NCI-H69 (cell line): ENCODE data around the gene OR5AU1.
A peak's percentile ranks its signal among the peaks of the same experiment; 100 is the strongest.

ENCODE experiments used
- DNase-seq: peaks from one replicate; lab custom pipeline; 2025; lab: John Stamatoyannopoulos, UW

Gene OR5AU1

DNA sequence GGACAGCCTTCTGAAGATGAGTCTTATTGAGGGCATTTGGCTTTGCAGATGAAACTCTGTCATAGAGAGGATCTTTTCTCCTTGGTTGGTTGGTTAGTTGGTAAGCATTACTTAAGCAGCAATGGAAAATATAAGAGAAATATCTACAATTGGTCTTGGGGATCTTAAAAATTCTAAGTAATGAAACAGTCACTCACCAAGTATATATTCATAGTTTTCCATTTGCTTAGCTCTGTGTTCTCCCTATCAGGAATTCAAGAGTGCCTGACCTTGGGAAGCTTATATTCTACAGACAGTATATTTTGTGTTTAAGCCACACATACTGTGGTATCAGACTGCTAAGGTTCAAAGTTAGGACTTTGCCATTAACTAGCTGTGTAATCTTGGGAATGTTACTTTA lies at the start of gene OR5AU1:
TSS of gene OR5AU1 (minus strand) at position 101 of the 400 bp plus-strand sequence. CDS start 191 bp downstream, outside the sequence.
- DNase-seq = no peak

DNA sequence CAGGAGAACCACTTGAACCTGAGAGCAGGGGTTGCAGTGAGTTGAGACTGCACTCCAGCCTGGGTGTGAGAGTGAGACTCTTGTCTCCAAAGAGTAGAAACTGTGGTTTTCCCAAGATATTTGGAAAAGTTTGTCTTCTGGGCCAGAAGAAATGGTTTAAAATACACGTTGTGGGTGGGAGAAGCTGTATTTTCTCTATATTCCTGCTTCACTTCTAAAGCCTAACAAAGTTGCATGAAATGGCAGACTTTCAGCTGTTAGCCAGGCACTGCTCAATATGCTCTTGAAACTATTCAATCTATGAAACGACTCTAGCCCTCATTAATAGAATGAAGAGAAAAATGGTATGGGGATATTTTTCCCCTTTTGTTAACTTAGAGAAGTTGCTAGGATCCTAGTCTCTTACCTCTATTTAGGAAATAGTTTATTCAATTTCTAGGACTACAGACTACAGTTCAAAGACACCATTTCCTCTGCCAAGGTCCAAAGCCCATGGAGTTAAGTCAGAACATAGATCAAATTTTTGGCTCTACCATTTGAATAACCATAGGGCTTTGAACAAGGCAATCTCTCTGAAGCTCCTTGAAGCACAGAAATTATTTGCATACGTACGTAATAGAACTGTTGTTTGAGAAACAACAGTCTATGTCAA lies 49.3 kb upstream of the OR5AU1 start:
- DNase-seq = no peak

DNA sequence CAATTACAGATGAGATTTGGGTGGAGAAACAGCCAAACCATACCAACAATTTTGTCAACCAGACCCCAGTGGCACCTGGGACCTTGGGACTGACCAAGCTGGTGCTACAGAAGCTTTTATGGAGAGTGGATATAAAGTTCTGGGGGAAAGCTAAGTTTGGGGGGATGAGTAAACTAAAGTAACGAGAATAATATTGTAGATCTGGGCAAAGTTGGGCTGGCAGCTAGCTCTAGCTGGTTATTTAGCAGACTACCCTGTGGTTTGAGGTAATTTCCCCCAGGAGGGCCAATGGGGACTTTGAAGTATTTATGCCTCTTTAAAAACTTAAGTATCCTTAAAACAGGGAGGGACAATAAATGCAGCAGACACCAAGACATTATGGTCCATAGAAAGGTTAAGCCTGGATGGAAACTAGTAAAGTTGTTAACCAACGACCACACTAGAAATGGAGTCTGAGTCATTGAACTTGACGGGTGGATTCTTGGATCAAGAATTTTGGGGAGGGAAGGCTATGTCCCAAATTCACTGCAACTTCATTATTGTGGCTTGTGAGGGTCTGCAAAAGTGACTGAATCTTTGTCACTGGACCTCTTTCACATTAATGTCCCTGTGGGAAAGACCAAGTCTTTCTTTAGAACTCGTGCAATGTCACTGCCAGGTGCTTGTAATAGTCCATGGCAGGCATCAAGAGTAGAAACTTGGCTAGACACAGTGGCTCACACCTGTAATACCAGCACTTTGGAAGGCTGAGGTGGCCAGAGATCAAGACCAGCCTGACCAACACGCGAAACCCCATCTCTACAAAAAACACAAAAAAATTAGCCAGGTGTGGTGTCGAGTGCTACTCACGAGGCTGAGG lies 48.5 kb upstream of the OR5AU1 start:
- no peak for DNase-seq

DNA sequence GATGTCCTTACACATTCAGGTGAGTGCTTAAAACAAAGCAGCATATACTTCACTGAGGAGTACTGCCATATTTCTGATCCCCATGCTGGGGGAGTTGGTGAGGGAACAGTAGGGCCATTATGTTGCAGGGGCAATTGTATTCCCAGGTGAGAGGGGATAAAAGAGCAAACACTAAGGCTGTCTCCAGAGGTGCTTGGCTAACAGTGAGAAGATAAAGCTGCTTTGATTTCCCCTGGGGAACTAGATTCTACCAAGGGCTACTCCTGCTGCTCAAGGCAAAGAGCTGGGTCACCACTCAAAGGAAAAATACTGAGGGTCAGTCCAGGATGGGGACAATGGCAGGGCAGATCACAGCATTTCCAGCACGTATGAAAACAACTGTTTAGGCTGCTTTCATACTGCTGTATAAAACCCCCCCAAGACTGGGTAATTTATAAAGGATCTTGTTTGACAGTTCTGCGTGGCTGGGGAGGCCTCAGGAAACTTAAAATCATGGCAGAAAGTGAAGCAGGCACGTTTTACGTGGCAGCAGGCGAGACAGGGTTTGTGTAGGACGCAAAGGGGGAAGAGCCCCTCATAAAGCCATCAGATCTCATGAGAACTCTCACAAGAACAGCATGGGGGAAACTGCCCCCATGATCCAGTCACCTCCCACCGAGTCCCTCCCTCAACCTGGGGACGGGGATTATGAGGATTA lies 47.8 kb upstream of the OR5AU1 start:
- peak; percentile 52 for DNase-seq

DNA sequence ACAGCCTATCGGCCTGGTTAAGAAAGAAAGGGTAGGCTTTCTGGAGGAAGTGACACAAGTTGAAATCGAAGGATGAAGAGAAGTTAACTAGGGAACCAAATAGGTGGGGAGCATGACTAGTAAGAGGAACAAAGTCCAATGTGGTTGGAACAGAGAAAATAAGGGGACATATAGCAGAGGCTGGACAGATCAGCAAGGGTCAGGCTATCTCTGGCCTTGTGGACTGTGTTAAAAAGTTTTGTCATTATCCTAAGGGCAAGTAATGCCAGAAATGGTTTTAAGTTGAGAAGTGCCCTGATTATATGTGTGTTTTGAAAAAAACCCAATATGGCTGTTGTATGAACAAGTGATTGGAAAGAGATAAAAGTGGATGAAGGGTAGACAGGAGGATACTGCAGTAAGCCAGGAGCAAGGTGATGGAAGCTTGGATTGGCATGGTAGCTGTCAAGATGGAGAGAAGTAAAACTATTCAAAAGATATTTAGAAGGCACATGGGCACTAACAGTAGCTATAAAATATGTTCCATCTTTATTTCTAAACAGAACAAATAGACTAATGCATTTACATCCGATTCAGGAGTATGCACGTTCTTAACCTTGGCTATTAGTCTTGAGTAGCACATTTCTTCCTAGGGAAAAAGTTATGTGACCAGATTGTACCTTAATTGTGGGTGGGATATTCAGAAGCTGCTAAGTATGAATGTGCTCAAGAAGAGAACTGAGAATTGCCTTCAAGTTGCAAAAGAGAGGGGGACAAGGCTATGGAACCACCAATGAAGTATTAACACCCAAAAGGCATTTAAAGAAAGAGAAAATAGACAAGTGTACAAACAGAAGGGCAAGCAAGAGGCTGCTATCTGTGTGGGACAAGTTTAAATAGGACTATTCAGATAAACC lies 46.8 kb upstream of the OR5AU1 start:
- no peak for DNase-seq

DNA sequence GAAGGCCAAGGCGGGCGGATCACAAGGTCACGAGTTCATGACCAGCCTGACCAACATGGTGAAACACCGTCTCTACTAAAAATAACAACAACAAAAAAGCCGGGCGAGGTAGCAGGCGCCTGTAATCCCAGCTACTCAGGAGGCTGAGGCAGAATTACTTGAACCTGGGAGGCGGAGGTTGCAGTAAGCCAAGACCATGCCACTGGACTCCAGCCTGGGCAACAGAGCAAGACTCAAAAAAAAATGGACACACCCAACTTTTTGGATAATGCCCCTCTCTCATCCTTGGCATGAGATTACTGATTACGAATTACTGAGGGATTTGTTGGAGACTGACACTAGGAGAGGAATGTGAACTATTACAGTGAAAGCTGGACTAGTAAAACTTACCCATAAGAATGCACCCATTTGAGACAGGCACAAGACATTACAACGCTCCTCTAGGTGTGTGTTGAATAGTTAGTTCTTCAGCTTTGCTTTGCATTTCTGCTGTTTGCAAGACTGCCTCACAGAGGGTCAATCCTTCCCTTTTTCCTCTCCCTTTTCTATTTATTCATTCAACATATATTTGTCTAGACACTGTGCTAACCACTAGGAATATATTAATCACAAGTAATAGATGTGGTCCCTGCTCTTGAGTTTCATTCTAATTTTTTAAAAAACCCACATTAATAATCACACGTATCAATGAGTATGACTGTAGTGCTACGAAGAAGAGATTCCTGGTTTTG lies 46.0 kb upstream of the OR5AU1 start:
- DNase-seq = peak; percentile 9

DNA sequence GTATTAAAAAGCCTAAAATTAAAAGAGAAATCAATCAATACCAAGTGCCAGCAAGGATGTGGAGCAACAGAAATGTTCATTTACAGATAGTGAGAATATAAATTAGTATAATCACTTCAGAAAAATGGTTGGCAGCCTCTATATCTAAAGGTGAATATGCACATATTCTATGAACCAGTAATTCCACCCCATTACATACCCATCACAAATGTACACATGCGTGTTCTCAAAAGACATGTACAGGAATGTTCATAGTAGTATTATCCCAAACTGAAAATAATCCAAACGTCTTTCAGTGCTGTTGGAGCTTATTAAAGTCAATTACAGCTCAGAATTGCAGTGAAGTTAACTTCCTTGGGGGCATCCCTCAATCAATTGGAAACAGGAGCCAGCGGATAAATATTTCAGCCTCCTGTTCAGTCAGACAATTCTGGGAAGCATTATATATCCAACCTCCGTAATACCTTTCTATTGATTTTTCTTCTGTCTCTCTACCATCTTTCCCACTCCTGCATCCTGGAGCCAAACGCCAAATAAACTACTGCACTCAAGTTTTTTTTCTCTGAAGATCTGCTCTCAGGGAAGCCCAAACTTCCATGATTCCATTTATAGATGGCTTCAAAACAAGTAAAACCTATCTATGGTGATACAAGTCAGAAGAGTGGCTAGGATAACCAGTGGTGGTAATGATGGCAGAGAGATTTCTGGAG lies 45.0 kb upstream of the OR5AU1 start:
- DNase-seq = no peak

DNA sequence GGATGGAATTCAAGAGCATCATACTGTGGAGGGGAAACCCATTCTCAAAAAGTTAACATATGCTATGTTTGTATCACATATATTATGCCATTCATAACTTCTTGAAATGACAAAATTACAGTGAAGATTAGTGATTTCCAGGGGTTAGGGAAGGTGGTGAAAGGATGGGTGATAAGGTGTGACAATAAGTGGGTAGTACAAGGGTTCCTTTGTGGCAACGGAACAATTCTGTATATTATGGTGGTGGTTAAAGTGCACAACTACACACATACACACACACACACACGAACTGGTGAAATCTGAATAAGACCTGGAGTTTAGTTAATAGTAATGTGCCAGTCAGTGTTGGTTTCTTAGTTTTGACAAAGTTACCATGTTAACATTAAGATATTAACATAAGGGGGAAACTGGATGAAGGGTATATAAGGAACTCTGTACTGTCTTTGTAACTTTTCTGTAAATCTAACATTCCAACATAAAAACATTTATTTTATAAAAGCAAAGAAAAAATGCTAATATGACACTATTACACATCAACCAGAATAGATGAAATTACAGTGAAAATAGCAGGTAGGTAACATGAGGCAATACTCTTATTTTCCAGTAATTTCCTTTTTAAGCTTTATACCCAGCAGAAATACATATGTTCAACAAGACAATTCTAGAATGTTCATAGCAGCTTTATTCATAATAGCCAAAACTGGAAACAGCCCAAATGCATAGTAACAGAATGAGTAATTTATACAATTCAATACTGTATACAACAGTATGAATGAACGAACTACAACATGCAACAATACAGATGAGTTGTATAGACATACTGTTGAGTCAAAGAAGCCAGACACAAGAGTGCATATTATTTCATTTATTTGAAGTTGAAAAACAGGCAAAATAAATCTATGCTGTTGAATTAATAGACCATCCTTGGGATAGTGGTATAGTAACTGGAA lies 44.0 kb upstream of the OR5AU1 start:
- DNase-seq = no peak

DNA sequence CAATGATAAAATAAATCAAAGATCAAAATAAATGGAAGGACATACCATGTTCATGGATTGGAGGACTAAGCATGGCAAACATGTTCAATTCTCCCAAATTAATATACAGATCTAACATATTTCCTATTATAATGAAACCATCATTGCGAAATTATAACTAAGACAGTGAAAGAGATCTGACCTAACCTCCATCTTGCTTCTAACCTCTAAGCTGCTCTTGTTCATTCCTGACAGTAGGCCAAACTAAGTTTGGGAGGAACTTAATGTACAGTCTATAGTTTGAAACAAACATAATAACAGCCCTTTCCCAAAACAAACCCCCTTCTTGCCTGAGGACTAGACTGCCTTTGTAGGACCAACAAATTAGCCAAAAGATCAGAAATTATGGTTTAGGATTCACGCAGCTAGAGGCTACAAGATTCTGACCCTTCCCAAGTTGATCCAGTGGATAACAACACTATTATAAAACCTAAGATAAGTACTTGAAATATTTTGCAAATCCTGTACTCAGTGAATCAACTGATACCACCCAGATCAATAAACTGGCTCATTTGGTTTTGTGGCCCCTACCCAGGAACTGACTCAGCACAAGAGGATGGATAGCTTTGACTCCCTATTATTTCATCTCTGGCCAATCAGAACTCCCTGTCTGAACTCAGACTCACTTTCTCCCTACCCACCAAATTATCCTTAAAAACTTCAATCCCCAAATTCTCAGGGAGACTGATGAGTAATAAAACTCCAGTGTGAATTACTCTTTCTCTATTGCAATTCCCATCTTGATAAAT lies 41.7 kb upstream of the OR5AU1 start:
- no peak for DNase-seq

DNA sequence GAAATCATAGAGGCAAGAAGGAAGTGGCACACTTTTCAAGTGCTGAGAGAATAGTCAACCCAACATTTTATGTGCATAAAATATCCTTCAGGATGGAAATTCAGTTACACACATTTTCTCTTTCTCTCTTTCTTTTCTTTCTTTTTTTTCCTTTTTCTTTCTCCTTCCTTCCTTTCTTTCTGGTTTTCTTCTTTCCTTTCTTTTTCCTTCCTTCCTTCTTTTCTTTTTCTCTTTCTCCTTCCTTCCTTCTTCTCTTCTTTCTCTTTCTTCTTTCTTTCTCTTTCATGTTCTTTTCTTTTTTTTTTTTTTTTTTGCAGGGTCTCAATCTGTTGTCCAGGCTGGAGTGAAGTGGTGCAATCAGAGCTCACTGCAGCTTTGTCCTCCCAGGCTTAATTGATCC lies 38.7 kb upstream of the OR5AU1 start:
- no peak for DNase-seq

DNA sequence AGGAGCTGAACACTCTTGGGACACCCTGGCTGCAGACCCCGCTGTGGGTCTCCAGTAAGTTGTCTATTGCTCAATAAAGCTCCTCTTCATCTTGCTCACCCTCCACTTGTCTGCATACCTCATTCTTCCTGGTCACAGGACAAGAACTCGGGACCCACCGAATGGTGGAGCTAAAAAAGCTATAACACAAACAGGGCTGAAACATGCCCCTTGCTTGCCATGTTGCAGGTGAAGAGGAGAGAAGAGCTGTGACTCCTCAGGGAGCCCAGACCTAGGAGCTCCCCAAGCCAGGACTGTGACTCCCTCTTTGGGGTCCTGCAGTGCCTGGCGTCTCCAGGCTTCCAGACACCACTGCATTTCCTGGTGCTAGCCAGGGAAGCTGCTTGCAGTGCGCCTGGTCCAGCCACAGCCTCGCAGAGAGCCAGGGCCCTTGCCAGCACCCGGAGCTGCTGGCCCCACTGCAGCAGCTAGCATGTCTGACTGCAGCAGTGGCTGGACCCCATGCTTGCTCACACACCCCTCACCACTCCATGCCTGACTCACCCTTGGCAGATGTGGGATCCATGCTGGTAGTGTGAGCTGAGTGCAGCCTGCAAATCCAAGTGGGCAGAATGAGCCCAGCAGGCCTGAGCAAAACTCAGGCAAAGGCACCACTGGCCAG lies 37.1 kb upstream of the OR5AU1 start:
- DNase-seq = peak; percentile 17

DNA sequence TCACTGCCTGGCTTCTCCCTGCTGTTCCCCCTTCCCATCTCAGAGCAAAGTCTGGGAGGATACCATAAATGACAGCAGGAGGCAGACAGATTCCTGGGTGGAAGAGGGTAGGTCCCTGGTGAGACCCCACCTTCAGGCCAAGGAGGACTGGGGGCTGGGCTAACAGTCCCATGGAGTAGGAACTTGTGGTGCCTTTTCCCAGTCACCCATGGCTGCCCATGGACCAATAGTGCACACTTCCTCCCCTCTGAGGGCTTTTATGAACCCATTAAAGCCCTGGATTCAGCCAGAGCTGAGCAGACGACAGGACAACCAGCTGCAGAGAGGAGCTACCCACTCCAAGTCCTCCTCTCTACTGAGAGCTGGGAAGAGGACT lies 36.6 kb upstream of the OR5AU1 start:
- DNase-seq = peak; percentile 25

DNA sequence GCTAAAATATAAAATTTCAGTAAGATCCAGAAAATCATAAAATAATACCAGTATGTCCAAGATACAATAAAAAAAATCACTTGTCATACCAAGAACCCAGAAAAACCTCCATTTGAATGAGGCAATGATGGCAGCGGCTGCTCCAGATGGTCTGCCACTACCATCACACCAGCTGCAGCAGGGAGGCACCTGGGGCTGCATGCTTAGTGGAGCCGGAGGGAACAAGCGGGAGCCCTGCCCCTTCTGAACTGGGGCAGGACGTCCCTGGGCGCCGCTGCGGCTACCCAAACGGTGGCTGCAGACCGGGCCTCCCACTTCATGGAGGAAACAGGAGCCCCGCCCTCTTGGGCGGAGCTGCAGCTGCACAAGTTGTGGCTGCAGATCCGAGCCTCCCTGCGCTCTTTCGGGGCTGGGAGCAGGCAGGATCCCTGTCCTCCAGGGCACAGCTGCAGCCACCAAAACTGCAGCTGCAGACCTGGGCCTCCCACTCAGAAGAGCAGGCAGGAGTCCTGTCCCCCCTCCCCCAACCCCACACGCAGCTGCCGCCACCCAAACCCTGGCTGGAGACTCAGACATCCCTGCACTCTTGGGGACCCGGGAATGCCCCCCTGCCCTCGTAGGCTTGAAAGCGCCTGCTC lies 36.1 kb upstream of the OR5AU1 start:
- peak; percentile 93 for DNase-seq

DNA sequence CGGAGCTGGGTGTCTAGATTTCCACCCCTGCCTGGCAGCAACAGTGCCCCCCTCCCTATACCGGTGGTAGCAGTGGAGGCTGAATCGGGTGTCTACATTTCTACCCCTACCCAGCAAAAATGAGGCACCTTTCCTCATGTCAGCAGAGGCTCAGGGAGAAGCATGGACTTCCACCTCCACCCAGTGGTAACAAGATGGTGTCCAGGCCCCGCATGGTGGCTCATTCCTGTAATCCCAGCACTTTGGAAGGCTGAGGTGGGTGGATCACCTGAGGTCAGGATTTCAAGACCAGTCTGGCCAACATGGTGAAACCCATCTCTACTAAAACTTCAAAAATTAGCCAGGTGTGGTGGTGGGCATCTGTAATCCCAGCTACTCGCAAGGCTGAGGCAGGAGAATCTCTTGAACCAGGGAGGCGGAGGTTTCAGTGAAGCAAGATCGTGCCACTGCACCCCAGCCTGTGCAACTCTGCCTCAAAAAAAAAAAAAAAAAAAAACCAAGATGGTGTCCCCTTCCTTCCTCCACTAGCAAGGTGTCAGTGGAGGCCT lies 35.5 kb upstream of the OR5AU1 start:
- DNase-seq = peak; percentile 48

DNA sequence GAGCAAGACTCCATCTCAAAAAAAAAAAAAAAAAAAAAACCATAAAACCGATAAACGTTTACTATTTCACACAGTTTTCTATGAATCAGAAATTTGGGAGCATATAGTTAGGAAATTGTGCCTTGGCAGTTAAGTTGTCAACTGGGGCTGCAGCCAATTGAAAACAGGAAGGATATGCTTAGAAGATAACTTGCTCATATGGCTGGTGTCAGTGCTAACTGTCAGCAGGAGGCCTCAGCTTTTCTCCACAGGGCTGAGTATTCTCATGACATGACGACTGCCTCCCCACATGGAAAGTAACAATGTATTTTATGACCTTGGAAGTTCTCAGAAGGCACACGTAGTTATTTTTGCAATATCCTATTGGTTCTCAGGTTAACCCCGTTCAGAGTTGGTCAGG lies 29.6 kb upstream of the OR5AU1 start:
- DNase-seq = no peak

DNA sequence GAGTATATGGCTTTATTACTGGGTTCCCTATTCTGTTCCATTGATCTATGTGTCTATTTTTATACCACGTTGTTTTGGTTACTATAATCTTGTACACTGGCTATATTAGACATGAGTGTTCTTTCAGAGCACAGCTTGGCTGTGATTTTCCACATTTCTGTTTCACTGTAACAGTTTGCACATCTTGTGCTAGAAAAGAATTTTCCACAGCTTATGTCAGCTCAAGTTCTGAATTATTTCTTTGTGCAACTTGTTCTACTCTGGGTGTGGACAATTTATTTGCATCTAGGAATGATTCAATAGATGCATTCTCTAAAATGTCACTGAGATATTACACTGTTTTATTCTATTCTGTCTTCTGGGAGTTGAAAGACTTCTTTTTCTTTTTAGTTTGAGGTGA lies 28.4 kb upstream of the OR5AU1 start:
- no peak for DNase-seq

DNA sequence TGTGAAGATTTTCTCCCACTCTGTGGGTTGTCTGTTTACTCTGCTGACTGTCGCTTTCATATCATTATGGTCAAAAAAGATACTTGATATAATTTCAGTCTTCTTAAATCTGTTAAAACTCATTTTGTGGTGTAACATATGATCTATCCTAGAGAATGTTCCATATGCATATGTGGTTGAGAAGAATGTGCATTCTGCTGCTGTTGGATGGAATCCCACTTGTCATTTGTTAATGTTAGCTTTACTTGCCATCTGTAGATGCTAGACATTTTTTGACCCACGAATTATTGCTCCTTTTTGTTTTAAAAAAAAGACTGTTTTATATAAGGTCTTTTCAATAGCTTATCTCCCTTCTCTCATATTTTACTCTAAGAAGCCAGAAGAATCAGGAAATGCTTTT lies 26.3 kb upstream of the OR5AU1 start:
- no peak for DNase-seq
